Measurements from ENCODE around the gene AP4S1.
"Not testable (repeated sequence)": the region's sequence is repeated elsewhere in the genome, so short reads cannot be mapped to it uniquely, and the experiment has no call there.

The AP4S1 gene

GRCh38 chr14:31030469-31030868, 5.0 kb downstream of the AP4S1 start:
- POLR2A ChIA-PET = no interaction called here
- CTCF ChIA-PET = no interaction called here
- TF ChIP-seq CTCF (IDR thresholded peaks at IDR 0.05; ENCODE audit: insufficient read depth, low read length, missing control alignments) = no peak
- no peak for DNase-seq (ENCODE audit: low read depth, low spot score)
- no peak overlapping the region for H3K4me3 ChIP-seq (ENCODE audit: low read depth, low read length)

- ChIA-PET CTCF (no interaction called here), POLR2A (no interaction called here)
- no peak for TF ChIP-seq CTCF (IDR thresholded peaks at IDR 0.05; ENCODE audit: insufficient read depth, low read length, missing control alignments)
- DNase-seq (ENCODE audit: low read depth, low spot score) = no peak
- no peak overlapping the region for H3K4me3 ChIP-seq (ENCODE audit: low read depth, low read length)
Measured at GRCh38 chr14:31036552-31036951, 11.1 kb downstream of the AP4S1 start.

GRCh38 chr14:31037709-31038221, 12.3 kb downstream of the AP4S1 start:
- no peak for DNase-seq (ENCODE audit: low read depth, low spot score)
- H3K4me3 ChIP-seq (ENCODE audit: low read depth, low read length) = no peak overlapping the region
- POLR2A ChIA-PET = no interaction called here
- CTCF ChIA-PET = interaction anchor here (0.9 to 1.2 kb wide), 2 partner anchors 13 to 43 kb away, joined by 3 read pairs; no protein-coding TSS in a partner anchor
- TF ChIP-seq CTCF (IDR thresholded peaks at IDR 0.05; ENCODE audit: insufficient read depth, low read length, missing control alignments) = no peak

- POLR2A ChIA-PET = no interaction called here
- DNase-seq (ENCODE audit: low read depth, low spot score) = no peak
- CTCF ChIA-PET = interaction anchor here (0.6 to 1.2 kb wide), 3 partner anchors 38 to 219 kb away, joined by 3 read pairs; no protein-coding TSS in a partner anchor
- TF ChIP-seq CTCF (IDR thresholded peaks at IDR 0.05; ENCODE audit: insufficient read depth, low read length, missing control alignments) = no peak
- H3K4me3 ChIP-seq (ENCODE audit: low read depth, low read length) = no peak overlapping the region
Measured at GRCh38 chr14:31038521-31039166, 13.2 kb downstream of the AP4S1 start.

- TF ChIP-seq CTCF (IDR thresholded peaks at IDR 0.05; ENCODE audit: insufficient read depth, low read length, missing control alignments) = no peak
- no peak overlapping the region for H3K4me3 ChIP-seq (ENCODE audit: low read depth, low read length)
- DNase-seq (ENCODE audit: low read depth, low spot score) = no peak
- ChIA-PET POLR2A (no interaction called here), CTCF (interaction anchor here (0.6 kb wide), 1 partner anchor 64 kb away, joined by 3 read pairs; no protein-coding TSS in a partner anchor)
Measured at GRCh38 chr14:31042300-31042699, 16.9 kb downstream of the AP4S1 start.

- CTCF ChIA-PET; POLR2A ChIA-PET; DNase-seq (ENCODE audit: low read depth, low spot score); H3K4me3 ChIP-seq (ENCODE audit: low read depth, low read length): not testable (repeated sequence)
Measured at GRCh38 chr14:31042893-31043292, 17.4 kb downstream of the AP4S1 start.

- POLR2A ChIA-PET = no interaction called here
- CTCF ChIA-PET = no interaction called here
- no peak for DNase-seq (ENCODE audit: low read depth, low spot score)
- no peak overlapping the region for H3K4me3 ChIP-seq (ENCODE audit: low read depth, low read length)
- TF ChIP-seq CTCF (IDR thresholded peaks at IDR 0.05; ENCODE audit: insufficient read depth, low read length, missing control alignments) = no peak
Measured at GRCh38 chr14:31043379-31043778, 17.9 kb downstream of the AP4S1 start.
